Heart right ventricle (tissue), 16 donors: ENCODE data around the gene TNNI2. TPM values are rescaled to one million over a fixed set of nuclear protein-coding genes. Genes with fewer than 3 reads are reported as not detected.

Experiments used
- ATAC-seq, 8 donors: fragments of 200-7000 bp; cut with Tn5 transposase; one replicate each; pipeline ENCODE4 v1.9.1; 2020; ENCODE audit warnings: mild to moderate bottlenecking in 8 of 8, moderate library complexity in 8 of 8, moderate number of reproducible peaks in 1 of 8
- DNase-seq, 2 donors: peaks; one replicate each; pipeline ENCODE4 v3.0.0-alpha.2; 2020
- H3K27ac ChIP-seq, 10 donors: fragments of 200-600 bp; sonication (generic) in 2 of 10; one replicate each; pipeline versions ENCODE4 v1.5.0 to v1.8.0; 2020 to 2022; ENCODE audit warnings: mild to moderate bottlenecking in 3 of 10
- H3K27me3 ChIP-seq, 7 donors: fragments of 200-600 bp; one replicate each; pipeline ENCODE4 v1.8.0; 2021 to 2022; ENCODE audit warnings: mild to moderate bottlenecking in 2 of 7
- H3K36me3 ChIP-seq, 9 donors: fragments of 200-600 bp; sonication (generic) in 1 of 9; one replicate each; pipeline versions ENCODE4 v1.5.0 to v1.8.0; 2020 to 2022; ENCODE audit warnings: mild to moderate bottlenecking in 2 of 9
- H3K4me1 ChIP-seq, 9 donors: fragments of 200-600 bp; sonication (generic) in 1 of 9; one replicate each; pipeline versions ENCODE4 v1.5.0 to v1.8.0; 2020 to 2022; ENCODE audit warnings: mild to moderate bottlenecking in 4 of 9
- H3K4me3 ChIP-seq, 10 donors: fragments of 200-600 bp; sonication (generic) in 2 of 10; one replicate each; pipeline versions ENCODE4 v1.5.0 to v1.8.0; 2020 to 2022; ENCODE audit warnings: mild to moderate bottlenecking in 7 of 10, moderate library complexity in 2 of 10
- H3K9me3 ChIP-seq, 11 donors: fragments of 200-600 bp in 10 of 11; sonication (generic) in 2 of 11; one replicate each; pipeline versions ENCODE4 v1.5.0 to v1.8.0; 2013 to 2022; ENCODE audit warnings: mild to moderate bottlenecking in 2 of 11, control low read depth in 1 of 11, moderate library complexity in 1 of 11
- CTCF ChIP-seq, 9 donors: fragments of 200-600 bp; sonication (generic) in 2 of 9; IDR thresholded peaks; one replicate each; pipeline versions ENCODE4 v1.5.0 to v1.8.0; 2021 to 2022; ENCODE audit warnings: antibody characterized with exemption in 9 of 9, mild to moderate bottlenecking in 5 of 9, moderate library complexity in 1 of 9
- WGBS, 2 donors: extraction: QIAGEN DNeasy Blood & Tissue Kit; methylation state at CpG; one replicate each; pipeline ENCODE4 v1.1.7; 2013; ENCODE audit warnings: inconsistent platforms in 1 of 2; 5-methylcytosine and 5-hydroxymethylcytosine counted together
- intact Hi-C, 10 donors: fragments of 100-400 bp; cut with DNase I; formaldehyde crosslinking; loops; one replicate each; pipeline versions ENCODE4 v1.11.1 to v1.14.2; 2022
- polyA plus RNA-seq, 2 donors: library from polyadenylated mRNA; stranded (reverse); fragments of 200-250 nt; gene quantifications; one replicate each; pipeline ENCODE4 v1.2.3, GENCODE V29; 2013
- total RNA-seq, 10 donors: library from RNA; stranded (reverse); fragmentation: NEBNext Ultra II Directional in 3 of 10; extraction: Animal tissue kit (Norgen Biotek cat#: 25700) in 3 of 10; gene quantifications; one replicate each; pipeline versions ENCODE4 v1.2.1 to v1.2.4, GENCODE V29; 2021 to 2023
- donor health status: Arrhythmogenic right ventricular cardiomyopathy.
- donor health status: ischemic (EF 13 %, LVEDD 7.1; RV severe dilation, severe dysfunction).
- donor health status: healthy with polysubstance abuse.
- donor health status: DM: no; HTN: yes; CAD: no.
- donor health status: DM: no; HTN: no; CAD: no.
- donor health status: ischemic (EF 25% LVEDD 6.9; RV normal size, moderate dysfunction).
- donor health status: ischemic (EF 25% LVEDD 5.7; RV mildly dilated, moderate dysfunction).
- donor health status: healthy.
- donor health status: DM: yes; HTN: yes; CAD: no.
- donor health status: Ischemic cardiomyopathy.
- donor health status: ischemic (EF 35%, LVEDD 5.7; RV mildly dilated, moderate dysfunction).
- donor health status: nonischemic (EF 11% LVEDD 7.7; RV severe dilation, severe dysfunction).
- donor health status: DM: yes; HTN: yes; CAD: no.
- donor health status: PGD.
- donor health status: ischemic (EF 29% LVEDD 5.4; RV normal size, mild dysfunction).
- donor health status: nonischemic (EF 23%, LVEDD 6.1; RV moderate dilation, normal function).

The TNNI2 gene
- total and polyA plus RNA-seq, 12 donors = 0.36 to 1.2 (median 0.55) TPM; not detected in 7

GRCh38 chr11:1817000-1817399, 21.8 kb upstream of the TNNI2 start:
- H3K27me3 ChIP-seq = peaks cover 0 to 40% (median 7%) of the 10 kb centered on the region in 7 donors
- no peaks in the 10 kb centered on the region for H3K4me1 ChIP-seq
- H3K4me3 ChIP-seq = no peak overlapping the region
- DNase-seq (no peak), ATAC-seq (no peak)
- no peak for TF ChIP-seq CTCF (IDR thresholded peaks at IDR 0.05)
- intact Hi-C loops = no loop called here
- no peak overlapping the region for H3K27ac ChIP-seq
- H3K9me3 ChIP-seq = peaks cover 0 to 35% (median 7%) of the 10 kb centered on the region in 11 donors
- 76 to 80% methylated on average over 5 of the region's 5 CpGs for WGBS, 2 donors
- H3K36me3 ChIP-seq = no peaks in the 10 kb centered on the region

GRCh38 chr11:1817511-1817910, 21.3 kb upstream of the TNNI2 start:
- intact Hi-C loops = no loop called here
- no peak overlapping the region for H3K27ac ChIP-seq
- no peaks in the 10 kb centered on the region for H3K4me1 ChIP-seq
- no peak for DNase-seq
- peaks cover 0 to 30% (median 7%) of the 10 kb centered on the region in 11 donors for H3K9me3 ChIP-seq
- ATAC-seq = no peak
- H3K27me3 ChIP-seq = peaks cover 0 to 35% (median 5%) of the 10 kb centered on the region in 7 donors
- H3K36me3 ChIP-seq = no peaks in the 10 kb centered on the region
- WGBS, 2 donors = 75 to 80% methylated on average over 1 of the region's 1 CpG
- TF ChIP-seq CTCF (IDR thresholded peaks at IDR 0.05) = no peak
- no peak overlapping the region for H3K4me3 ChIP-seq

- ATAC-seq (no peak), DNase-seq (no peak)
- 84 to 90% methylated on average over 3 of the region's 3 CpGs for WGBS, 2 donors
- Histone ChIP-seq H3K27ac (no peak overlapping the region), H3K4me3 (no peak overlapping the region), H3K27me3 (peaks cover 0 to 24% (median 2%) of the 10 kb centered on the region in 7 donors), H3K36me3 (no peaks in the 10 kb centered on the region), H3K4me1 (no peaks in the 10 kb centered on the region), H3K9me3 (peaks cover 0 to 29% (median 7%) of the 10 kb centered on the region in 11 donors)
- intact Hi-C loops = no loop called here
- TF ChIP-seq CTCF (IDR thresholded peaks at IDR 0.05) = no peak
Measured at GRCh38 chr11:1819074-1819473, 19.7 kb upstream of the TNNI2 start.

- DNase-seq (no peak), ATAC-seq (no peak)
- Histone ChIP-seq H3K36me3 (no peaks in the 10 kb centered on the region), H3K4me1 (peaks cover 0 to 7% (median 0%) of the 10 kb centered on the region in 9 donors), H3K27ac (no peak overlapping the region), H3K4me3 (no peak overlapping the region), H3K9me3 (peaks cover 0 to 29% (median 7%) of the 10 kb centered on the region in 11 donors), H3K27me3 (peaks cover 0 to 7% (median 0%) of the 10 kb centered on the region in 7 donors)
- WGBS, 2 donors = 79 to 80% methylated on average over 14 of the region's 14 CpGs
- intact Hi-C loops = loop anchor here in 2 of 10 donors (10.0 kb wide), 2 partner anchors 46 to 66 kb away; partner anchors contain the start of gene IFITM10 (in 1 of the 2)
- TF ChIP-seq CTCF (IDR thresholded peaks at IDR 0.05) = no peak
Measured at GRCh38 chr11:1820463-1821325, 18.1 kb upstream of the TNNI2 start.
